ENCODE results near the gene B4GALT6.
A peak's percentile ranks its signal among the peaks of the same experiment; 100 is the strongest.

B4GALT6 gene

DNA sequence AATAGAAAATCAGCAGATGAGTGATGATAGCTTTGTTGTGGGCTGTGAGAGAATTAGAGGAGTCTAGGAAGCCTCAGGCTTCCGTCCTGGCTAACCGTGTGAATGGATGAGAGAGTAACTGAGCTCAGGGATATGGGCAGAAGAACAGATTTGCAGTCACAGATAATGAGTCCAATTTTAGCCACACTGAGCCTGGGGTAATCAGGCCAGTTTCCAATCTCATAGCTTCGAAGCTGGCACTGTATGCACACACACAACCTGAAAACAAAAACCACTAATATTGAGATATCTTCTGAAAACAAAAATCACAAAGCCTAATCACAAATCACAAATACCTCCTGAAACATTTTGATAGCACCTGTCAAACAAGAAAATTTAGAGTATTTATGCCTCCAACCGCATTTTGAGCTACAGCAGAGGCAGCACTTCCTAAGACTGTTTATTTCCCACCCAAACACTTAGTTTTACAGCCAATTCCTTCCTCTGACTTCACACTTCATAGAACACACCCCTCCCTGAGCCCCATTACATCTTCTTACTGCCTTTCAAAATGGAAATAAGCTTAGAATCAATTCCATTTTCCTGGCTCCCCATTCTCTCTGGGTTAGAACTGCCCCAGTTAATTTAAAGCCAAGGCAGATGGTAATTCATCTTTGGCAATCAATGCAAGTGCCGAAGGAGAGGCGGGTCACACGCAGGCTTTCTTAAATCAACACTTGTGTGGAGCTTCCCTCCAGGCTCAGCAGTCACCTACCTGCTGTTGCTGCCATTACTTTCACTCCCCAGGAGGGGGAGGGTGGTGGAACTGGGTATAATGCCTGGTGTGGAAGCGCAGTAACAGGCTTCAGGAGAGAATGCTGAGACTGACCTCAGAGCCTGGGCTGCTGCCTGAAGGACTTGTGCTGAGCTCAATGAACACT is 73.8 kb downstream of the B4GALT6 start:
- no peaks in the 10 kb centered on the region for H3K4me1 ChIP-seq (ENCODE audit: low read depth, poor library complexity, severe bottlenecking)
- no peaks in the 10 kb centered on the region for H3K79me2 ChIP-seq (ENCODE audit: insufficient read depth, low read depth)
- no peak overlapping the region for H2AFZ ChIP-seq (ENCODE audit: low read depth)
- H4K20me1 ChIP-seq (ENCODE audit: insufficient read depth) = no peaks in the 10 kb centered on the region
- H3K27ac ChIP-seq = no peak overlapping the region
- TF ChIP-seq, protein P1, sequence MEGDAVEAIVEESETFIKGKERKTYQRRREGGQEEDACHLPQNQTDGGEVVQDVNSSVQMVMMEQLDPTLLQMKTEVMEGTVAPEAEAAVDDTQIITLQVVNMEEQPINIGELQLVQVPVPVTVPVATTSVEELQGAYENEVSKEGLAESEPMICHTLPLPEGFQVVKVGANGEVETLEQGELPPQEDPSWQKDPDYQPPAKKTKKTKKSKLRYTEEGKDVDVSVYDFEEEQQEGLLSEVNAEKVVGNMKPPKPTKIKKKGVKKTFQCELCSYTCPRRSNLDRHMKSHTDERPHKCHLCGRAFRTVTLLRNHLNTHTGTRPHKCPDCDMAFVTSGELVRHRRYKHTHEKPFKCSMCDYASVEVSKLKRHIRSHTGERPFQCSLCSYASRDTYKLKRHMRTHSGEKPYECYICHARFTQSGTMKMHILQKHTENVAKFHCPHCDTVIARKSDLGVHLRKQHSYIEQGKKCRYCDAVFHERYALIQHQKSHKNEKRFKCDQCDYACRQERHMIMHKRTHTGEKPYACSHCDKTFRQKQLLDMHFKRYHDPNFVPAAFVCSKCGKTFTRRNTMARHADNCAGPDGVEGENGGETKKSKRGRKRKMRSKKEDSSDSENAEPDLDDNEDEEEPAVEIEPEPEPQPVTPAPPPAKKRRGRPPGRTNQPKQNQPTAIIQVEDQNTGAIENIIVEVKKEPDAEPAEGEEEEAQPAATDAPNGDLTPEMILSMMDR (conservative IDR thresholded peaks at IDR 0.05; ENCODE audit: low read depth, low read length) = 0 out of 2 replicates have a peak, but pooled peaks have one; percentile 15
- H3K9ac ChIP-seq = no peak overlapping the region
- no peaks in the 10 kb centered on the region for H3K27me3 ChIP-seq (ENCODE audit: insufficient read depth, low read depth)
- H3K4me2 ChIP-seq = no peak overlapping the region
- no peak overlapping the region for H3K4me3 ChIP-seq (IDR thresholded peaks at IDR 0.05; ENCODE audit: insufficient read depth, low read depth, low read length)
- H3K36me3 ChIP-seq (ENCODE audit: insufficient read depth) = no peaks in the 10 kb centered on the region

DNA sequence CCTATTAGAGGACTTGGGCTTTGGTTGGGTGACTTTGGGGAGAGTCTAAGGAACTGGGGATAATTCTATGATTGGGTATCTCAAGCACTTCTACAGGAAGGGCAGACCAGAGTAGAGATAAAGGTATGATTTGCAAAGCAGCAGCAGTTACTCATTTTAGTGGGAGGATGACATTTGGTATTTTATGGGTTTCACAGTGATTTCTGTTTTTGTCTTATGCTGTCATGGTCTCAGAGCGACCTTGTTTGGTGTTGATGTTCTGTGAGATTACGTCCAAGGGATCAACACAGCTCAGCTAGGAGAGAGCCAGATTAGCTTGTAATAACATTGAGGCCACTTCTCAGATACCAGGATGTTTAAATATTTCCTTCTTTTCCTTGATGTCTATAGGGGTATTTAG is 74.5 kb downstream of the B4GALT6 start:
- H3K4me1 ChIP-seq (ENCODE audit: low read depth, poor library complexity, severe bottlenecking) = no peaks in the 10 kb centered on the region
- H3K36me3 ChIP-seq (ENCODE audit: insufficient read depth) = no peaks in the 10 kb centered on the region
- H3K4me3 ChIP-seq (IDR thresholded peaks at IDR 0.05; ENCODE audit: insufficient read depth, low read depth, low read length) = no peak overlapping the region
- H3K4me2 ChIP-seq = no peak overlapping the region
- H2AFZ ChIP-seq (ENCODE audit: low read depth) = no peak overlapping the region
- no peak overlapping the region for H3K9ac ChIP-seq
- H3K79me2 ChIP-seq (ENCODE audit: insufficient read depth, low read depth) = no peaks in the 10 kb centered on the region
- TF ChIP-seq, protein P1 (conservative IDR thresholded peaks at IDR 0.05; ENCODE audit: low read depth, low read length) = no peak
- no peaks in the 10 kb centered on the region for H4K20me1 ChIP-seq (ENCODE audit: insufficient read depth)
- no peaks in the 10 kb centered on the region for H3K27me3 ChIP-seq (ENCODE audit: insufficient read depth, low read depth)
- H3K27ac ChIP-seq = no peak overlapping the region

DNA sequence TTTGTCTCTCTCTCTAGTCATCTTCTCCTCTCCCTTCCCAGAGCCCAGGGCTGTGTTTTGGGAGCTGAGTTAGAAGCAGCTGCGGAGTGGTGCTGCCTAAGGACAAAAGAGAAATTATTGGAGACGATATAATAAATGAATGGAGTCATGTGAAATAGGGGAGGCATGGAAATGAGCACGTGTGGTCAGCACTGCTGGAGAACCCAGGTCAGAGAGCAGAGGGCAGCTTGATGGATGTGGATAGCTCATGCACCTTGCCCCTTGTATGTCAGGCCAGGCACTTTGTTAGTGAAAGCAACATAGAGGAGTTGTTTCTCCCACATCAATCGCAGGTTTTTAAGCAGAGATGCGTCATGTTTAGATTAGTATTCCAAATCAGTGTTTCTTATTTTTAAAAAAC is 77.0 kb downstream of the B4GALT6 start:
- TF ChIP-seq, protein P1 (conservative IDR thresholded peaks at IDR 0.05; ENCODE audit: low read depth, low read length) = no peak
- H3K27me3 ChIP-seq (ENCODE audit: insufficient read depth, low read depth) = no peaks in the 10 kb centered on the region
- H3K27ac ChIP-seq = no peak overlapping the region
- H3K4me2 ChIP-seq = no peak overlapping the region
- H3K79me2 ChIP-seq (ENCODE audit: insufficient read depth, low read depth) = no peaks in the 10 kb centered on the region
- H2AFZ ChIP-seq (ENCODE audit: low read depth) = no peak overlapping the region
- H3K4me1 ChIP-seq (ENCODE audit: low read depth, poor library complexity, severe bottlenecking) = no peaks in the 10 kb centered on the region
- H3K36me3 ChIP-seq (ENCODE audit: insufficient read depth) = no peaks in the 10 kb centered on the region
- H3K4me3 ChIP-seq (IDR thresholded peaks at IDR 0.05; ENCODE audit: insufficient read depth, low read depth, low read length) = no peak overlapping the region
- H3K9ac ChIP-seq = no peak overlapping the region
- H4K20me1 ChIP-seq (ENCODE audit: insufficient read depth) = no peaks in the 10 kb centered on the region

DNA sequence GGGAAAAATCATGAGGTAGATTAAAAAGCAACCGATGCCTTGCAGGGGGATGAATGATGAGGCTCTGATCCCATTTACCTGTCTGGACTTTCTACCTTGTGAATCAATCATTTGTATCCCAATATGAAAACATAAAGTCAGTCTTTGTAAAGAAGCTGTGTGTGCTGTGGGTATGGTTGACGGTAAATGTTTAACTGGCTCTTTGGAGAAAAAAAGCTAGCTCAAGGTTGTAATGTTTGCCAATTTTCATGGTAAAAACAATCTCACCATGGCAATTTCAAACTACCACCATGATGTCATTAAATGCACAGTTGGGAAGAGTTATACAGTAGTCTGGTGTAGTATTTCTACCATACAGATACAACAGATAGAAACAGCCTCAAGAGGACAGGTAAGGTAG is 78.1 kb downstream of the B4GALT6 start:
- H2AFZ ChIP-seq (ENCODE audit: low read depth) = no peak overlapping the region
- H3K79me2 ChIP-seq (ENCODE audit: insufficient read depth, low read depth) = no peaks in the 10 kb centered on the region
- no peaks in the 10 kb centered on the region for H3K36me3 ChIP-seq (ENCODE audit: insufficient read depth)
- H3K9ac ChIP-seq = no peak overlapping the region
- H3K27me3 ChIP-seq (ENCODE audit: insufficient read depth, low read depth) = no peaks in the 10 kb centered on the region
- TF ChIP-seq, protein P1 (conservative IDR thresholded peaks at IDR 0.05; ENCODE audit: low read depth, low read length) = no peak
- no peaks in the 10 kb centered on the region for H3K4me1 ChIP-seq (ENCODE audit: low read depth, poor library complexity, severe bottlenecking)
- no peak overlapping the region for H3K27ac ChIP-seq
- H3K4me2 ChIP-seq = no peak overlapping the region
- H3K4me3 ChIP-seq (IDR thresholded peaks at IDR 0.05; ENCODE audit: insufficient read depth, low read depth, low read length) = no peak overlapping the region
- H4K20me1 ChIP-seq (ENCODE audit: insufficient read depth) = no peaks in the 10 kb centered on the region

All from KMS-11 (cell line).